Endothelial cell of umbilical vein (primary cell): Measurements from ENCODE around the gene MUC5AC. TPM values are rescaled to one million over a fixed set of nuclear protein-coding genes. Genes with fewer than 3 reads are reported as not detected.

Experiments
- BruUV-seq: library from RNA; stranded (reverse); fragments of 400-500 nt; replicated peaks from 2 replicates; lab custom pipeline; 2021; lab: Mats Ljungman, UMichigan
- CTCF ChIA-PET: fragments of 300-600, 350-600 bp; sonication (Branson Sonifier 250); formaldehyde crosslinking; loops from one replicate; lab custom pipeline; 2021; ENCODE audit warnings: antibody characterized with exemption, inconsistent platforms; lab: Charles Lee
- POLR2A ChIA-PET: fragments of 300-600, 350-600 bp; sonication (Branson Sonifier 250); formaldehyde crosslinking; loops from one replicate; lab custom pipeline; 2021; ENCODE audit warnings: antibody characterized with exemption, inconsistent platforms; lab: Charles Lee
- DNase-seq: peaks from one replicate; pipeline ENCODE4 v3.0.0-alpha.2; 2011; ENCODE audit warnings: low read depth, low spot score
- FAIRE-seq: peaks from 2 replicates; lab custom pipeline; 2011; peaks lifted over from hg19 to GRCh38; lab: Jason Lieb, UNC
- H2AFZ ChIP-seq: 2 replicates; pipeline ENCODE4 v1.6.0; 2012; ENCODE audit warnings: low read depth, low read length, control low read depth, inconsistent platforms
- H3K27ac ChIP-seq: 2 replicates; pipeline ENCODE4 v1.5.1; 2011; ENCODE audit warnings: low read depth, mild to moderate bottlenecking, control low read depth, low read length, moderate library complexity; ENCODE audit not compliant: insufficient read depth
- H3K27me3 ChIP-seq, 2 experiments: 2 replicates each; pipeline versions ENCODE4 v1.6.0 to v1.6.1; 2011; ENCODE audit warnings: low read length in 2 of 2, mixed read lengths in 1 of 2; ENCODE audit not compliant: control insufficient read depth in 2 of 2, insufficient read depth in 2 of 2
- H3K36me3 ChIP-seq, 2 experiments: 2 replicates in 1 of 2; 3 replicates in 1 of 2; pipeline ENCODE4 v1.5.1; 2011; ENCODE audit warnings: low read length in 2 of 2, mild to moderate bottlenecking in 1 of 2, moderate library complexity in 1 of 2; ENCODE audit not compliant: control insufficient read depth in 2 of 2, insufficient read depth in 2 of 2; ENCODE audit errors: extremely low read depth in 1 of 2
- H3K4me1 ChIP-seq: 3 replicates; pipeline ENCODE4 v1.5.1; 2011; ENCODE audit warnings: mild to moderate bottlenecking, low read length; ENCODE audit not compliant: control insufficient read depth, insufficient read depth; ENCODE audit errors: extremely low read depth
- H3K4me2 ChIP-seq: 2 replicates; pipeline ENCODE4 v1.6.1; 2011; ENCODE audit warnings: low read length, control low read depth, mixed read lengths; ENCODE audit not compliant: insufficient read depth
- H3K4me3 ChIP-seq, 3 experiments: fragments of 200-600 bp in 1 of 3; sonication (generic), shearing (Covaris generic) in 1 of 3; replicated peaks in 1 of 3; 2 replicates each; pipeline ENCODE4 v1.5.1; 2011 to 2016; ENCODE audit warnings: control low read depth in 3 of 3, low read length in 3 of 3, mild to moderate bottlenecking in 2 of 3, inconsistent platforms in 1 of 3, low read depth in 1 of 3, moderate library complexity in 1 of 3; ENCODE audit not compliant: insufficient read depth in 1 of 3
- H3K79me2 ChIP-seq: 2 replicates; pipeline ENCODE4 v1.6.0; 2012; ENCODE audit warnings: low read length, inconsistent platforms; ENCODE audit not compliant: control insufficient read depth, insufficient read depth
- H3K9ac ChIP-seq: replicated peaks from 2 replicates; pipeline ENCODE3; 2011; ENCODE audit warnings: low read length, control low read depth; ENCODE audit not compliant: insufficient read depth; ENCODE audit errors: extremely low read depth
- H3K9me1 ChIP-seq: replicated peaks from 3 replicates; pipeline ENCODE4 v1.6.0; 2011; ENCODE audit warnings: mild to moderate bottlenecking, low read length; ENCODE audit not compliant: control insufficient read depth, insufficient read depth; ENCODE audit errors: extremely low read depth
- H3K9me3 ChIP-seq: replicated peaks from 2 replicates; pipeline ENCODE4 v1.5.1; 2012; ENCODE audit warnings: low read length, inconsistent platforms; ENCODE audit not compliant: control insufficient read depth, insufficient read depth
- H4K20me1 ChIP-seq: replicated peaks from 2 replicates; pipeline ENCODE3; 2011; ENCODE audit warnings: mild to moderate bottlenecking, low read length; ENCODE audit not compliant: control insufficient read depth, insufficient read depth; ENCODE audit errors: extremely low read depth
- EZH2 ChIP-seq: IDR thresholded peaks from 2 replicates; pipeline ENCODE4 v1.6.1; 2012; ENCODE audit warnings: borderline replicate concordance, low read depth, mild to moderate bottlenecking, moderate library complexity, low read length, inconsistent platforms; ENCODE audit not compliant: severe bottlenecking
- FOS ChIP-seq: IDR thresholded peaks from 2 replicates; pipeline ENCODE4 v1.6.1; 2011; ENCODE audit warnings: mild to moderate bottlenecking, low read length, moderate library complexity, borderline replicate concordance; ENCODE audit not compliant: insufficient read depth
- GATA2 ChIP-seq: IDR thresholded peaks from 2 replicates; pipeline ENCODE4 v1.7.0; 2011; ENCODE audit warnings: low read depth, mild to moderate bottlenecking, moderate library complexity, mixed read lengths, low read length; ENCODE audit not compliant: insufficient read length, insufficient read depth
- JUN ChIP-seq: IDR thresholded peaks from 2 replicates; pipeline ENCODE4 v1.6.1; 2011; ENCODE audit warnings: borderline replicate concordance, low read depth; ENCODE audit not compliant: insufficient read length, insufficient read depth
- MYC ChIP-seq: IDR thresholded peaks from one replicate; pipeline ENCODE4 v1.6.1; 2011; ENCODE audit warnings: mild to moderate bottlenecking, low read depth, low read length
- POLR2AphosphoS5 ChIP-seq: IDR thresholded peaks from 2 replicates; pipeline ENCODE4 v1.6.1; 2012; ENCODE audit warnings: low read depth, mild to moderate bottlenecking, control low read depth, low read length, moderate library complexity; ENCODE audit not compliant: insufficient read depth
- dilution Hi-C: fragments of 300-500 bp; cut with MboI; formaldehyde crosslinking; loops from one replicate; pipeline ENCODE4 v1.15.0; 2019; ENCODE audit warnings: low sequenced_read_pairs; ENCODE audit not compliant: extremely low pct_ligation_motif_present
- intact Hi-C: fragments of 100-400 bp; cut with micrococcal nuclease; formaldehyde crosslinking; loops from one replicate; pipeline ENCODE4 v1.10.0; 2022
- polyA plus RNA-seq, 4 experiments: library from polyadenylated mRNA; depleted of rRNA in 3 of 4; stranded (reverse) in 3 of 4; unstranded in 1 of 4; fragments of >200 nt; gene quantifications; 2 replicates each; pipeline versions ENCODE4 v1.2.1 to v1.2.3, GENCODE V29; 2011 to 2012; ENCODE audit warnings: missing spikeins in 1 of 4
- total RNA-seq: library from RNA; stranded (reverse); gene quantifications from 2 replicates; pipeline ENCODE4 v1.2.3, GENCODE V29; 2021
- TF ChIP-seq, protein P1 (sequence below), 2 donors: IDR thresholded peaks; 1 replicate in 1 of 2; 2 replicates in 1 of 2; pipeline ENCODE4 v1.5.1; 2011; ENCODE audit warnings: low read length in 2 of 2, mild to moderate bottlenecking in 2 of 2, moderate library complexity in 2 of 2, control low read depth in 1 of 2, inconsistent platforms in 1 of 2, low read depth in 1 of 2; ENCODE audit not compliant: insufficient read depth in 1 of 2; ENCODE audit errors: extremely low read depth in 1 of 2
- TF ChIP-seq, protein P2 (sequence below): IDR thresholded peaks from 2 replicates; pipeline ENCODE4 v1.6.1; 2011; ENCODE audit not compliant: insufficient read depth, insufficient read length

MUC5AC gene
- total and polyA plus RNA-seq, 2 donors (not counting 3 experiments of a cell fraction or from before 2014, with no cell fraction given): not detected

DNA sequence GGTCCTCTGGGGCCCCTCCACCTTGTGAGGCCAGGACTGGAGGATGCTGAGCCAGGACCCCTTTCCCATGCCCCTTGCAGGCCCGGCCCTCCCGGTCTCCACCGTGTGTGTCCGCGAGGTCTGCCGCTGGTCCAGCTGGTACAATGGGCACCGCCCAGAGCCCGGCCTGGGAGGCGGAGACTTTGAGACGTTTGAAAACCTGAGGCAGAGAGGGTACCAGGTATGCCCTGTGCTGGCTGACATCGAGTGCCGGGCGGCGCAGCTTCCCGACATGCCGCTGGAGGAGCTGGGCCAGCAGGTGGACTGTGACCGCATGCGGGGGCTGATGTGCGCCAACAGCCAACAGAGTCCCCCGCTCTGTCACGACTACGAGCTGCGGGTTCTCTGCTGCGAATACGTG is 83.0 kb downstream of the MUC5AC start:
- no peaks in the 10 kb centered on the region for H3K79me2 ChIP-seq
- H3K27me3 ChIP-seq: no peaks in the 10 kb centered on the region
- no peak overlapping the region for H3K4me2 ChIP-seq
- dilution Hi-C loops: no loop called here
- no peak overlapping the region for H3K27ac ChIP-seq
- FAIRE-seq: no peak
- H3K36me3 ChIP-seq: no peaks in the 10 kb centered on the region
- intact Hi-C loops: no loop called here
- H3K9ac ChIP-seq: no peak overlapping the region
- no TSS peak for BruUV-seq
- CTCF ChIA-PET: interaction anchor here (1.3 kb wide), 1 partner anchor 18 kb away, joined by 3 read pairs; no protein-coding TSS in a partner anchor
- no peak overlapping the region for H2AFZ ChIP-seq
- no peaks in the 10 kb centered on the region for H3K9me1 ChIP-seq
- no peaks in the 10 kb centered on the region for H3K9me3 ChIP-seq
- no peaks in the 10 kb centered on the region for H3K4me1 ChIP-seq
- H4K20me1 ChIP-seq: no peaks in the 10 kb centered on the region
- H3K4me3 ChIP-seq: no peak overlapping the region
- no peak for DNase-seq
- POLR2A ChIA-PET: no interaction called here
- no peak for TF ChIP-seq GATA2
- no peak for TF ChIP-seq FOS
- TF ChIP-seq, protein P1, sequence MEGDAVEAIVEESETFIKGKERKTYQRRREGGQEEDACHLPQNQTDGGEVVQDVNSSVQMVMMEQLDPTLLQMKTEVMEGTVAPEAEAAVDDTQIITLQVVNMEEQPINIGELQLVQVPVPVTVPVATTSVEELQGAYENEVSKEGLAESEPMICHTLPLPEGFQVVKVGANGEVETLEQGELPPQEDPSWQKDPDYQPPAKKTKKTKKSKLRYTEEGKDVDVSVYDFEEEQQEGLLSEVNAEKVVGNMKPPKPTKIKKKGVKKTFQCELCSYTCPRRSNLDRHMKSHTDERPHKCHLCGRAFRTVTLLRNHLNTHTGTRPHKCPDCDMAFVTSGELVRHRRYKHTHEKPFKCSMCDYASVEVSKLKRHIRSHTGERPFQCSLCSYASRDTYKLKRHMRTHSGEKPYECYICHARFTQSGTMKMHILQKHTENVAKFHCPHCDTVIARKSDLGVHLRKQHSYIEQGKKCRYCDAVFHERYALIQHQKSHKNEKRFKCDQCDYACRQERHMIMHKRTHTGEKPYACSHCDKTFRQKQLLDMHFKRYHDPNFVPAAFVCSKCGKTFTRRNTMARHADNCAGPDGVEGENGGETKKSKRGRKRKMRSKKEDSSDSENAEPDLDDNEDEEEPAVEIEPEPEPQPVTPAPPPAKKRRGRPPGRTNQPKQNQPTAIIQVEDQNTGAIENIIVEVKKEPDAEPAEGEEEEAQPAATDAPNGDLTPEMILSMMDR (IDR thresholded peaks at IDR 0.05; ENCODE audit: extremely low read depth in 1 of 2, insufficient read depth in 1 of 2, low read depth in 1 of 2, low read length in 2 of 2): no peak
- TF ChIP-seq, protein P2, sequence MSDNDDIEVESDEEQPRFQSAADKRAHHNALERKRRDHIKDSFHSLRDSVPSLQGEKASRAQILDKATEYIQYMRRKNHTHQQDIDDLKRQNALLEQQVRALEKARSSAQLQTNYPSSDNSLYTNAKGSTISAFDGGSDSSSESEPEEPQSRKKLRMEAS: no peak
- no peak for TF ChIP-seq POLR2AphosphoS5
- TF ChIP-seq JUN: no peak
- TF ChIP-seq EZH2: no peak
- TF ChIP-seq MYC: no peak
